HCT116 (cell line): Measurements from ENCODE around the gene PLCB4. TPM values are rescaled to one million over a fixed set of nuclear protein-coding genes. Genes with fewer than 3 reads are reported as not detected.

ENCODE experiments used
- ATAC-seq: fragments of 200-7000 bp; cut with Tn5 transposase; 2 replicates; pipeline ENCODE4 v1.9.1; 2020; ENCODE audit warnings: mild to moderate bottlenecking, moderate library complexity
- BruUV-seq: library from RNA; stranded (reverse); fragments of 400-500 nt; replicated peaks from 2 replicates; lab custom pipeline; 2021; lab: Mats Ljungman, UMichigan
- CTCF ChIA-PET: fragments of 300-600 bp; sonication (Branson Sonifier 250); formaldehyde crosslinking; loops from one replicate; lab custom pipeline; 2021; ENCODE audit warnings: antibody characterized with exemption; lab: Charles Lee
- POLR2A ChIA-PET: fragments of 300-600, 350-600 bp; sonication (Branson Sonifier 250); formaldehyde crosslinking; loops from one replicate; lab custom pipeline; 2021; ENCODE audit warnings: antibody characterized with exemption; lab: Charles Lee
- RAD21 ChIA-PET, 2 experiments: fragments of 300-600 bp; sonication (Branson Sonifier 250); formaldehyde crosslinking; loops; one replicate each; lab custom pipeline; 2023; ENCODE audit warnings: low total read pairs in 2 of 2; ENCODE audit not compliant: uncharacterized antibody in 2 of 2, unreplicated experiment in 2 of 2, low non-redundant PET in 1 of 2; lab: Charles Lee
- DNase-seq: peaks from one replicate; pipeline ENCODE4 v3.0.0-alpha.2; 2010; ENCODE audit warnings: low read depth, low spot score
- H2AFZ ChIP-seq: fragments of 200-600 bp; shearing (Covaris generic), sonication (generic); 2 replicates; pipeline ENCODE4 v1.6.1; 2017; ENCODE audit warnings: low read depth, mixed run types, mixed read lengths, antibody characterized with exemption, low read length; ENCODE audit not compliant: poor library complexity, severe bottlenecking
- H3K27ac ChIP-seq: 2 replicates; pipeline ENCODE4 v1.5.1; 2012; ENCODE audit warnings: low read depth, low read length
- H3K27me3 ChIP-seq: fragments of 200-600 bp; sonication (generic); 2 replicates; pipeline ENCODE4 v1.6.1; 2016; ENCODE audit warnings: mixed run types, low read length, mixed read lengths; ENCODE audit not compliant: insufficient read depth
- H3K36me3 ChIP-seq, 2 experiments: fragments of 200-500 bp in 1 of 2; fragments of 200-600 bp in 1 of 2; sonication (Bioruptor generic) in 1 of 2; sonication (generic) in 1 of 2; 2 replicates each; pipeline versions ENCODE4 v1.5.1 to v1.6.1; 2014 to 2016; ENCODE audit warnings: low read length in 2 of 2, inconsistent platforms in 1 of 2, mixed read lengths in 1 of 2, mixed run types in 1 of 2; ENCODE audit not compliant: insufficient read depth in 2 of 2, control insufficient read depth in 1 of 2
- H3K4me1 ChIP-seq, 2 experiments: fragments of 200-600 bp in 1 of 2; sonication (generic) in 1 of 2; 2 replicates each; pipeline versions ENCODE4 v1.5.1 to v1.6.1; 2012 to 2017; ENCODE audit warnings: low read length in 2 of 2, inconsistent platforms in 1 of 2, mild to moderate bottlenecking in 1 of 2, mixed read lengths in 1 of 2, mixed run types in 1 of 2, moderate library complexity in 1 of 2; ENCODE audit not compliant: insufficient read depth in 2 of 2, control insufficient read depth in 1 of 2
- H3K4me2 ChIP-seq: fragments of 200-600 bp; sonication (generic); 2 replicates; pipeline ENCODE4 v1.6.1; 2017; ENCODE audit warnings: mixed run types, low read length, mixed read lengths
- H3K4me3 ChIP-seq, 2 experiments: fragments of 200-600 bp in 1 of 2; sonication (generic) in 1 of 2; replicated peaks in 1 of 2; 2 replicates each; pipeline ENCODE4 v1.5.1; 2011 to 2016; ENCODE audit warnings: low read length in 2 of 2, control low read depth in 1 of 2, low read depth in 1 of 2, mild to moderate bottlenecking in 1 of 2, mixed read lengths in 1 of 2, mixed run types in 1 of 2
- H3K79me2 ChIP-seq: fragments of 200-600 bp; sonication (generic); 2 replicates; pipeline ENCODE4 v1.6.1; 2017; ENCODE audit warnings: mild to moderate bottlenecking, mixed run types, low read length, moderate library complexity, mixed read lengths; ENCODE audit not compliant: insufficient read depth
- H3K9ac ChIP-seq: fragments of 200-600 bp; sonication (generic); 2 replicates; pipeline ENCODE4 v1.6.1; 2016; ENCODE audit warnings: low read length, mixed read lengths
- H3K9me2 ChIP-seq: fragments of 200-600 bp; sonication (generic), shearing (Covaris generic); 2 replicates; pipeline ENCODE4 v1.6.1; 2017; ENCODE audit warnings: mixed run types, mild to moderate bottlenecking, moderate library complexity; ENCODE audit not compliant: insufficient read depth
- H3K9me3 ChIP-seq, 2 experiments: fragments of 200-500 bp in 1 of 2; fragments of 200-600 bp in 1 of 2; sonication (Bioruptor generic) in 1 of 2; sonication (generic) in 1 of 2; 2 replicates each; pipeline ENCODE4 v1.6.1; 2014 to 2017; ENCODE audit warnings: low read length in 2 of 2, mixed read lengths in 2 of 2, inconsistent platforms in 1 of 2, low read depth in 1 of 2, mild to moderate bottlenecking in 1 of 2, mixed run types in 1 of 2, moderate library complexity in 1 of 2; ENCODE audit not compliant: control insufficient read depth in 1 of 2, insufficient read depth in 1 of 2
- H4K20me1 ChIP-seq: fragments of 200-600 bp; sonication (generic), shearing (Covaris generic); 2 replicates; pipeline ENCODE4 v1.6.1; 2017; ENCODE audit warnings: mixed run types, mild to moderate bottlenecking, moderate library complexity; ENCODE audit not compliant: insufficient read depth
- CBX3 ChIP-seq: IDR thresholded peaks from 2 replicates; pipeline ENCODE4 v1.6.1; 2012; ENCODE audit warnings: low read depth
- ELF1 ChIP-seq: IDR thresholded peaks from 2 replicates; pipeline ENCODE4 v1.6.1; 2012; ENCODE audit warnings: low read depth, borderline replicate concordance
- EZH2 ChIP-seq: fragments of 200-600 bp; sonication (generic); IDR thresholded peaks from 2 replicates; pipeline ENCODE4 v1.6.1; 2017; ENCODE audit warnings: antibody characterized with exemption, mixed run types
- EZH2phosphoT487 ChIP-seq: fragments of 200-600 bp; IDR thresholded peaks from 2 replicates; pipeline ENCODE4 v1.6.1; 2018; ENCODE audit warnings: antibody characterized with exemption, borderline replicate concordance
- JUND ChIP-seq: IDR thresholded peaks from 2 replicates; pipeline ENCODE4 v1.6.1; 2012
- POLR2AphosphoS5 ChIP-seq: IDR thresholded peaks from 2 replicates; pipeline ENCODE4 v1.6.1; 2011; ENCODE audit warnings: mild to moderate bottlenecking, low read depth, low read length, moderate library complexity
- RAD21 ChIP-seq: IDR thresholded peaks from 2 replicates; pipeline ENCODE4 v1.6.1; 2012; ENCODE audit warnings: low read depth, mild to moderate bottlenecking
- SIN3A ChIP-seq: IDR thresholded peaks from 2 replicates; pipeline ENCODE4 v1.6.1; 2012; ENCODE audit warnings: low read depth
- SP1 ChIP-seq: IDR thresholded peaks from 2 replicates; pipeline ENCODE4 v1.6.1; 2012; ENCODE audit warnings: low read depth
- YY1 ChIP-seq: IDR thresholded peaks from 2 replicates; pipeline ENCODE4 v1.6.1; 2011; ENCODE audit warnings: low read length, low read depth, moderate library complexity, mild to moderate bottlenecking; ENCODE audit not compliant: insufficient replicate concordance; ENCODE audit errors: extremely low read depth
- ZFX ChIP-seq: fragments of 450-650 bp; IDR thresholded peaks from 2 replicates; pipeline ENCODE4 v1.6.1; 2017
- ZNF274 ChIP-seq: fragments of 200-500 bp; sonication (Bioruptor generic); IDR thresholded peaks from 2 replicates; pipeline ENCODE4 v1.6.1; 2014; ENCODE audit warnings: mild to moderate bottlenecking, low read depth, low read length, inconsistent platforms
- intact Hi-C: fragments of 100-400 bp; cut with micrococcal nuclease; formaldehyde crosslinking; loops from 2 replicates; pipeline ENCODE4 v1.10.0; 2022
- total RNA-seq: library from RNA; stranded (reverse); gene quantifications from one replicate; pipeline ENCODE4 v1.2.1, GENCODE V29; 2021; ENCODE audit not compliant: unreplicated experiment
- TF ChIP-seq, protein P1 (sequence below): IDR thresholded peaks from 2 replicates; pipeline ENCODE4 v1.6.1; 2012
- TF ChIP-seq, protein P2 (sequence below), 3 experiments: fragments of 200-600 bp in 1 of 3; sonication (generic) in 1 of 3; IDR thresholded peaks in 2 of 3; conservative IDR thresholded peaks in 1 of 3; 2 replicates each; pipeline ENCODE4 v1.5.1; 2012 to 2017; ENCODE audit warnings: low read depth in 2 of 3, low read length in 2 of 3, antibody characterized with exemption in 1 of 3, borderline replicate concordance in 1 of 3, control low read depth in 1 of 3, mild to moderate bottlenecking in 1 of 3, mixed read lengths in 1 of 3, mixed run types in 1 of 3, moderate library complexity in 1 of 3; ENCODE audit not compliant: insufficient read depth in 1 of 3
- TF ChIP-seq, protein P3 (sequence below): IDR thresholded peaks from 2 replicates; pipeline ENCODE4 v1.6.1; 2011; ENCODE audit warnings: mild to moderate bottlenecking, low read length, moderate library complexity; ENCODE audit not compliant: insufficient replicate concordance; ENCODE audit errors: extremely low read depth
- TF ChIP-seq, protein P4 (sequence below): IDR thresholded peaks from 2 replicates; pipeline ENCODE4 v1.6.1; 2012

Gene PLCB4
- total RNA-seq, 1 experiment from 2014 or later, result 2.5 TPM

DNA sequence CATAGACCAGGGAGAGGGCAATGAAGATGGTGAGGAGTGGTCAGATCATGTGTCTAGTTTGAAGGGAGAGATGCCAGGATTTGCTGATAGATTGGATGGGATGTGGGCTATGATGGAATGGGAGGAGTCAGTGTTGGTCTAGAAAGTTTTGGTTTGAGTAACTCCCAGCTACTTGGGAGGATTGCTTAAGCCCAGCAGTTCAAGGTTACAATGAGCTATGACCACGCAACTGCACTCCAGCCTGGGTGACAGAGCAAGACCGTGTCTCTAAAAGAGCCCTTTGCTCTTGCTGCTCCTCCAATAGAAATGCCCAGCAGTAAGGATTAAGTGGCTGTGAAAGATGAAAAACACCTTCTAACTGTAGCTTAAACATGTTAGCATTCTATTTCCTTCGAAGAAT lies 427.3 kb downstream of the PLCB4 start:
- DNase-seq, result no peak
- POLR2A ChIA-PET, result no interaction called here
- no peaks in the 10 kb centered on the region for H3K4me1 ChIP-seq
- H3K4me3 ChIP-seq, result no peak overlapping the region
- no peak overlapping the region for H2AFZ ChIP-seq
- H3K4me2 ChIP-seq, result no peak overlapping the region
- ATAC-seq, result no peak
- intact Hi-C loops, result no loop called here
- CTCF ChIA-PET, result no interaction called here
- no peaks in the 10 kb centered on the region for H3K79me2 ChIP-seq
- H3K27ac ChIP-seq, result no peak overlapping the region
- H4K20me1 ChIP-seq, result no peaks in the 10 kb centered on the region
- no peaks in the 10 kb centered on the region for H3K9me3 ChIP-seq
- BruUV-seq, result no TSS peak
- no peaks in the 10 kb centered on the region for H3K36me3 ChIP-seq
- no peak for TF ChIP-seq JUND
- no peak for TF ChIP-seq RAD21
- TF ChIP-seq ELF1, result no peak
- no peak for TF ChIP-seq CBX3
- TF ChIP-seq, protein P1, sequence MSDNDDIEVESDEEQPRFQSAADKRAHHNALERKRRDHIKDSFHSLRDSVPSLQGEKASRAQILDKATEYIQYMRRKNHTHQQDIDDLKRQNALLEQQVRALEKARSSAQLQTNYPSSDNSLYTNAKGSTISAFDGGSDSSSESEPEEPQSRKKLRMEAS, result no peak
- no peak for TF ChIP-seq ZFX
- TF ChIP-seq, protein P2, sequence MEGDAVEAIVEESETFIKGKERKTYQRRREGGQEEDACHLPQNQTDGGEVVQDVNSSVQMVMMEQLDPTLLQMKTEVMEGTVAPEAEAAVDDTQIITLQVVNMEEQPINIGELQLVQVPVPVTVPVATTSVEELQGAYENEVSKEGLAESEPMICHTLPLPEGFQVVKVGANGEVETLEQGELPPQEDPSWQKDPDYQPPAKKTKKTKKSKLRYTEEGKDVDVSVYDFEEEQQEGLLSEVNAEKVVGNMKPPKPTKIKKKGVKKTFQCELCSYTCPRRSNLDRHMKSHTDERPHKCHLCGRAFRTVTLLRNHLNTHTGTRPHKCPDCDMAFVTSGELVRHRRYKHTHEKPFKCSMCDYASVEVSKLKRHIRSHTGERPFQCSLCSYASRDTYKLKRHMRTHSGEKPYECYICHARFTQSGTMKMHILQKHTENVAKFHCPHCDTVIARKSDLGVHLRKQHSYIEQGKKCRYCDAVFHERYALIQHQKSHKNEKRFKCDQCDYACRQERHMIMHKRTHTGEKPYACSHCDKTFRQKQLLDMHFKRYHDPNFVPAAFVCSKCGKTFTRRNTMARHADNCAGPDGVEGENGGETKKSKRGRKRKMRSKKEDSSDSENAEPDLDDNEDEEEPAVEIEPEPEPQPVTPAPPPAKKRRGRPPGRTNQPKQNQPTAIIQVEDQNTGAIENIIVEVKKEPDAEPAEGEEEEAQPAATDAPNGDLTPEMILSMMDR (IDR thresholded peaks at IDR 0.05 in 2 of 3, conservative IDR thresholded peaks at IDR 0.05 in 1 of 3; ENCODE audit: borderline replicate concordance in 1 of 3, insufficient read depth in 1 of 3, low read depth in 2 of 3, low read length in 2 of 3), result no peak
- no peak for TF ChIP-seq POLR2AphosphoS5
- TF ChIP-seq YY1, result no peak
- no peak for TF ChIP-seq ZNF274
- TF ChIP-seq EZH2, result no peak
- TF ChIP-seq EZH2phosphoT487, result no peak
- TF ChIP-seq SP1, result no peak
- TF ChIP-seq, protein P3, sequence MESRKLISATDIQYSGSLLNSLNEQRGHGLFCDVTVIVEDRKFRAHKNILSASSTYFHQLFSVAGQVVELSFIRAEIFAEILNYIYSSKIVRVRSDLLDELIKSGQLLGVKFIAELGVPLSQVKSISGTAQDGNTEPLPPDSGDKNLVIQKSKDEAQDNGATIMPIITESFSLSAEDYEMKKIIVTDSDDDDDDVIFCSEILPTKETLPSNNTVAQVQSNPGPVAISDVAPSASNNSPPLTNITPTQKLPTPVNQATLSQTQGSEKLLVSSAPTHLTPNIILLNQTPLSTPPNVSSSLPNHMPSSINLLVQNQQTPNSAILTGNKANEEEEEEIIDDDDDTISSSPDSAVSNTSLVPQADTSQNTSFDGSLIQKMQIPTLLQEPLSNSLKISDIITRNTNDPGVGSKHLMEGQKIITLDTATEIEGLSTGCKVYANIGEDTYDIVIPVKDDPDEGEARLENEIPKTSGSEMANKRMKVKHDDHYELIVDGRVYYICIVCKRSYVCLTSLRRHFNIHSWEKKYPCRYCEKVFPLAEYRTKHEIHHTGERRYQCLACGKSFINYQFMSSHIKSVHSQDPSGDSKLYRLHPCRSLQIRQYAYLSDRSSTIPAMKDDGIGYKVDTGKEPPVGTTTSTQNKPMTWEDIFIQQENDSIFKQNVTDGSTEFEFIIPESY, result no peak
- no peak for TF ChIP-seq SIN3A
- TF ChIP-seq, protein P4, sequence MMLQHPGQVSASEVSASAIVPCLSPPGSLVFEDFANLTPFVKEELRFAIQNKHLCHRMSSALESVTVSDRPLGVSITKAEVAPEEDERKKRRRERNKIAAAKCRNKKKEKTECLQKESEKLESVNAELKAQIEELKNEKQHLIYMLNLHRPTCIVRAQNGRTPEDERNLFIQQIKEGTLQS, result no peak
- H3K9ac ChIP-seq, result no peak overlapping the region
- RAD21 ChIA-PET, result no interaction called here
- no peaks in the 10 kb centered on the region for H3K9me2 ChIP-seq
- H3K27me3 ChIP-seq, result peaks cover 28% of the 10 kb centered on the region
